Heart left ventricle (tissue), 13 donors: Measurements from ENCODE around the gene TTLL10.

ENCODE experiments used
- POLR2A ChIP-seq, 2 donors: fragments of 450-650 bp; IDR thresholded peaks; one replicate each; pipeline ENCODE4 v1.6.1; 2017; ENCODE audit warnings: antibody characterized with exemption in 2 of 2, mild to moderate bottlenecking in 2 of 2, moderate library complexity in 2 of 2
- TF ChIP-seq, protein P1 (sequence below), 12 donors: fragments of 200-600 bp; sonication (generic) in 4 of 12; IDR thresholded peaks; one replicate each; pipeline versions ENCODE4 v1.5.0 to v1.8.0; 2018 to 2022; ENCODE audit warnings: antibody characterized with exemption in 12 of 12, mild to moderate bottlenecking in 5 of 12
- donor health status: ischemic (EF 13 %, LVEDD 7.1; RV severe dilation, severe dysfunction).
- donor health status: DM: no; HTN: yes; CAD: no.
- donor health status: DM: no; HTN: no; CAD: no.
- donor health status: ischemic (EF 25% LVEDD 6.9; RV normal size, moderate dysfunction).
- donor health status: ischemic (EF 25% LVEDD 5.7; RV mildly dilated, moderate dysfunction).
- donor health status: ischemic (EF 35%, LVEDD 5.7; RV mildly dilated, moderate dysfunction).
- donor health status: nonischemic (EF 11% LVEDD 7.7; RV severe dilation, severe dysfunction).
- donor health status: DM: yes; HTN: yes; CAD: no.
- donor health status: PGD.
- donor health status: ischemic (EF 29% LVEDD 5.4; RV normal size, mild dysfunction).
- donor health status: nonischemic (EF 23%, LVEDD 6.1; RV moderate dilation, normal function).

DNA sequence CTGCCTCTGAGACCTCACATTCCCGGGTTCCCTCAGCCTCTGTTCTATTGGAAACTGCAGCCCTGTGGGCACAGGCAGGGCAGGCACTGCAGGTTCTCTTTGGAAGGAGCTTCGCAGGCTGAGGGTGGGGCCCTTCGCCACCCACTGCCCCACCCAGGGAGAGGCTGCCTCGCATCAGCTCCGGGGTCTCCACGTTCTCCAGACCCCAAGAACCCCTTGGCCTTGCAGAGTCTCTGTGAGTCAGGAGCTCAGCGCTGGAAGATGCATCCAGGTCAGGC lies 49.2 kb upstream of the TTLL10 start:
- TF ChIP-seq, protein P1, sequence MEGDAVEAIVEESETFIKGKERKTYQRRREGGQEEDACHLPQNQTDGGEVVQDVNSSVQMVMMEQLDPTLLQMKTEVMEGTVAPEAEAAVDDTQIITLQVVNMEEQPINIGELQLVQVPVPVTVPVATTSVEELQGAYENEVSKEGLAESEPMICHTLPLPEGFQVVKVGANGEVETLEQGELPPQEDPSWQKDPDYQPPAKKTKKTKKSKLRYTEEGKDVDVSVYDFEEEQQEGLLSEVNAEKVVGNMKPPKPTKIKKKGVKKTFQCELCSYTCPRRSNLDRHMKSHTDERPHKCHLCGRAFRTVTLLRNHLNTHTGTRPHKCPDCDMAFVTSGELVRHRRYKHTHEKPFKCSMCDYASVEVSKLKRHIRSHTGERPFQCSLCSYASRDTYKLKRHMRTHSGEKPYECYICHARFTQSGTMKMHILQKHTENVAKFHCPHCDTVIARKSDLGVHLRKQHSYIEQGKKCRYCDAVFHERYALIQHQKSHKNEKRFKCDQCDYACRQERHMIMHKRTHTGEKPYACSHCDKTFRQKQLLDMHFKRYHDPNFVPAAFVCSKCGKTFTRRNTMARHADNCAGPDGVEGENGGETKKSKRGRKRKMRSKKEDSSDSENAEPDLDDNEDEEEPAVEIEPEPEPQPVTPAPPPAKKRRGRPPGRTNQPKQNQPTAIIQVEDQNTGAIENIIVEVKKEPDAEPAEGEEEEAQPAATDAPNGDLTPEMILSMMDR (IDR thresholded peaks at IDR 0.05), result no peak
- TF ChIP-seq POLR2A (IDR thresholded peaks at IDR 0.05), result no peak
